ENCODE measurements around the gene HSPBP1.

Gene HSPBP1

DNA sequence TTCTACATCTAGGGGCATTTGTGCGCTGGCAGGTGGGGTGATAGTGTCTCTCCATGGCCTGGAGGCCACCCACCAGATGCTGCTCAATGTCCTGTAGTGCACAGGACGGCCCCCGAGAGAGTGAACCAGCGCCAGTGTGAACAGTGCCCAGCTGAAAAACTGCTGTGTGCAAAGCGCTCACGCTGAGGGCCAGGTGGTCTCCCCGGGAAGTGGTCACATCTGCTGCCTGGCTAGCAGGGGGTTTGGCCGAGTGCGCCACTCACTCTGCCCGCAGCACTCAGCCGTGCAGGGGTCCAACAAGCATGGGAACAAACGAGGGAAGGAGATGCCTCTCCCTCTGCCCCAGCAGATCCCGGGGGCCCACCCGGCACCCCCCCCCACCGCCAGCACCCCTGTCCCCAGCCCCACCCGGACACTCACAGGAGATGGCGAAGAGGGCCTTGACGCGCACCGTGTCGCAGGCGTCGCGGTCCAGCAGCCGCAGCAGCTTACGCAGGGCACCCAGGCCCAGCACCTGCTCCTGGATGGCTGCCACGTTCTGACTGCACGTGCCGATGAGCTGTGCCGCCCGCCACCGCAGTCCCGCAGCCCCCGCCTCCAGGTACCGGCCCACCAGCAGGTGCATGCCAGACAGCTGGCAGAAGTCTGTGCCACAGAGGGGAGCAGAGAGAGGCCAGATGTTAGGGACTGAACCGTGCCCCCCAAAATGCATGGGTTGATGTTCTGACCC, 5.8 kb downstream of the HSPBP1 start:
- no peak for DNase-seq

DNA sequence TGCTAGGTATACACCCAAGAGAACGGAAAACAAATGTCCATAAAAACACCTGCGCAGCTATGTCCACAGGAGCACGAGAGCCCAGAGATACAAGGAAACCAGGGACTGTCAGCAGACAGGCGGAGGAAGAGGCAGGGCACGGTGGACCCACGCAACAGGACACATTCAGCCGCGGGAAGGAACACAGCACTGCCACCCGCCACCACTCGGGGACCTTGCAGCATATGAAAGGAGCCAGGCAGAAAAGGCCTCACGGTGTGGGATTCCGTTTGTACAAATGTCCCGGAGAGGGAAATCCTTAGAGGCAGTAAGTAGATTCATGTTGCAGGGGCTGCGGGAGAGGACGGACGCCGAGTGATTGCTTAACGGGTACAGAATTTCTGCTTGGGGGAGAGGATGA, 7.8 kb downstream of the HSPBP1 start:
- no peak for DNase-seq

DNA sequence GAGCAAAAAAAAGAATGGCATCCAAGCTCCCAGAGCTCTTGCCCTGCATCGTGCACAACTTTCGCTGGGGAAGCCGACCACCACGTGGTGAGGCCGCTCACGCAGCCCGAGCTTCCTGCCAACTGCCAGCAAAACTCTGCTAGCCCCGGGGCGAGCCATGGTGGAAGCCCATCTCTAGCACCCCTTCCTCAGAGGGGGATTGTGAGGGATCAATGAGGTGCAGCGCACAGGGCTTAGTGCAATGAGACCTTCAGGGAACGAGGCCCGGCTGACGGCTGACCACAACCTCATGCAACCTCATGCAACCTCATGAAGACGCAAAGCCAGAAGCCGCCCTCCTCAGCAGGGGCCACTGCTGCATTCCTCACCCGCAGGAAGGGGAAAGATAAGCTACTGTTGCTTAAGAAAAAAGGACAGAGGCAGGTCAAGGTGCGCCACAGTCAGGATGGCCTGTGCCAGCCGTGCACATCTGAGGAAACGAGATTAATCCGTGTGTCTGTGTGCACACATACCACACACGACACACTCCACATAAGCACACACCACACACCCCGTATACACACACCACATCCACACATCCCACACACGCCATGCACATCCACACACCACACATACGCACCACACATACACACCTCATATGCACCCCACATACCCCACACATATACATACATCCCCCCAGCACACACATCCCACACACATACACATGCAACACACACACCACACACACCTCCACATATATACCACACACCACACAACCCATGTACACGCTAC, 9.6 kb downstream of the HSPBP1 start:
- no peak for DNase-seq

DNA sequence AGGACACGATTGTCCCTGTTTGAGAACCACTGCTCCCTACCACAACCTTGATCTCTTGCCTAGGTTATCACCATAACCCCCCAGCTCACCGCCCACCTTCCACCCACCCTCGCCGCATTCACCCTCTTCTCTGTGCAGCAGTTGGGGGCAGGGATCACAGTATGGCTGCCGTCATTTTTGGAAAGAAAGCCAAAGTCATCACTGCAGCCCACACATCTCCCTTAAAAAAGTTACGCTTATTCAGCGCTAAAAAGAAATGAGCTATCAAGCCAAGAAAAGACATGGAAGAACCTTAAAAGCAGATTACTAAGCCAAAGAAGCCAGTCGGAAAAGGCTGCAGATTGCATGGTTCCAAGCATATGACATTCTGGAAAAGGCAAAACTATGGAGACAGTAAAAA, 10.6 kb downstream of the HSPBP1 start:
- no peak for DNase-seq

DNA sequence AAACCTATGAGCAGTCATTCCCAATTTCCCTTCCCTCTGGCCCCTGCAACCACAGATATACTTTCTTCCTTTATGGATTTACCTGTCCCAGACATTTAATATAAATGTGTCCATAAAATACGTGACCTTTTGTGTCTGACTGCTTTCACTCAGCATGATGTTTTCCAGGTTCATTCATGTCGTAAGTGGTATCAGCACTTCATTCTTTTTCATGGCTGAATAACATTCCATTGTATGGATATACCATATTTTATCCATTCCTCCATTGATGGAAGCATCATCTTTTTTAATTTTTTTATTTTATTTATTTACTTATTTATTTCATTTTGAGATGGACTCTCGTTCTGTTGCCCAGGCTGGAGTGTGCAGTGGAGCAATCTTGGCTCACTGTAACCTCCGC, 13.1 kb downstream of the HSPBP1 start:
- DNase-seq, result no peak

DNA sequence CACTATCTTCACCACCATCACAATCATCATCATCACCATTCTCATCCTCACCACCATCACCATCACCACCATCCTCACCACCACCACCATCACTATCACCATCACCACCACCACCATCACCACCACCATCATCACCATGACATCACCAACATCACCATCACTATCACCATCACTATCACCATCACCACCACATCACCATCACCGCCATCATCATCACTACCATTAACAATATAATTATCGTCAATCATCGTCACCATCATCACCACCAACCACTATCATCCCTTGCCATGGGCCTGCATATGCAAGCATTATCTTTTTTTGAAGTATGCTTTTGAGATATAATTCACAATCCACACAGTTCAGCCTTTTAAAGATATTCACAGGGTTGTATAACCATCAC, 13.5 kb downstream of the HSPBP1 start:
- DNase-seq, result no peak

DNA sequence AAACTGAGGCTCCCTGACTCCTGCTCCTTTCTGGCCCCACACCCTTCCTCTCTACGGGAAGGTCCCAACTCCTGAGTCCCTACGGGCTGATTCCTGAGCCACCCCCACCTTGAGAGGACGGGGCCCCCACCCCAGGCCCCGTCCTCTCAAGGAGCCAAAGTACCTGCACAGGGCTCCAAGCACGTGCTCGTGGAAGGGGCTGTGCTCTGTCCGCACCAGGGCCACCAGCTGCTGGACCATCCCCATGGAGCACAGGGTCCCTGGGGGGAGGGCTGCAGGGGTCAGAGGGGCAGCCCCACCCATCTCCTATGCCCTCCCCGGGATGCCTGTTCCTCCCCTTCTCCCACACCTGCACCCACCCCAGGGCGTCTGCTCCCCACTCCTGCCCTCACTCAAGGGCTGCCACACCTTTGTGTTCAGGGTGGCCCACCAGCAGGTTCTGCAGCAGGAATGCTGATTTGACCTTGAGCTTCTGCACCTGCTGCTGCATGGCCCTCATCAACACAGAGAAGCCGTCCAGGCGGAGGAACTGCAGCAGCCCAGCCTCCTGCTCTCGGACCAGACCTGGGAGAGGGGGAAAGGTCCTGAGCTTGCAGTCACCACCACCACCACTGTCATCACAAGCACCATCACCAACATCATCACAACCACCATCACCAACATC, 14.1 kb downstream of the HSPBP1 start:
- DNase-seq, result no peak

DNA sequence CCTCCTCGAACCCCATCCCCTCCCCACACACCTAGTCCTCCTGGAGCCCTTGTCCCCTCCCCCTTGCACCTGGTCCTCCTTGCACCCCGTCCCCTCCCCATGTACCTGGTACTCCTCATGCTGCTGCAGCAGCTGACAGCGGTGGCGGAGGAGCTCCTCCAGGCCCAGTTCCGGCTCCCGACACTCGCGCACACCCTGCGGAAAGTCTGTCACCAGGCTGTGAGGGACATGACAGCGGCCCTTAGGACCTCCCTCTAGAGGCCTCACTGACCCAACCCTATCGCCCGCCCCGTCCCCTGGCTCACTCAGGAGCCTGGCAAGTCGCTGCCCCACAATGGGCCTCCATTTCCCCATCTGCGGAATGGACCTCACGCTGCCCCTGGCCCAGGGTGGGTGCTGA, 14.7 kb downstream of the HSPBP1 start:
- DNase-seq, result no peak

DNA sequence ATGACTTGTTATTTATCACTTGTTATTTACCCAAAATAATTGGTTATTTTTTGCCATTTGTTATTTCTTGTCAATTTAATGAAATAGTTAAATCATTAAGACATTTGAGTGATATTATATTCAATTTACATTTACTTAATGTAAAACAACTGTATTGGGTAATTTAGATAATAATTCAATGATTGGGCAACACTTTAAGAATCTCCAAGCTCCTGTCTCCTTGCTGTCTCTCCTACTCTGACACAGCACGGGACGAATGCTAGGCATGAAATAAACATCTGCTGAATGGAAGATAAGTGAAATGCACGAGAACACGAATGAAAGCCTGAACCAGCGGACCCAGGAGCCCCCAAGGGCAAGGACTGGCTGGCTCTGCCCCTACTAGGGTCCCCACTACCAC, 15.4 kb downstream of the HSPBP1 start:
- DNase-seq, result no peak

DNA sequence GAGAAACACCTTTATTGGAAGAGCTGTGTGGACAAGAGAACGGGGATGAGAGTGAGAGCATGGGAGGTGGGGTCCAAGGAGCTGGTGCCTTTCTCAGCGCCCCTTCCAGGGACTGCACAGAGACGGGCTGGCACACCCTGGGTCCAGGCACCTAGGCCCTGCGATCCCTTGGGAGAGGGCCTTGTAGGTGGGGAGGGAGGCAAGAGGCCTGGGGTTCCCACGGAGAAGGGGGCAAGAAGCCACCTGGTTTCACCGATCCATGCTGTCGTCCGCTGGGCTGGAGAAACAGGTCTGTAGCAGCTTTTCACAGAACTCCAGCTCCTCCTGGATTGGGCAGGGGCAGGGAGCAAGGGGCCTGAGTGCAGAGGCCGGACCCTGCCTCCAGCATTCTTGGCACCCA, 17.6 kb downstream of the HSPBP1 start:
- DNase-seq, result no peak

DNA sequence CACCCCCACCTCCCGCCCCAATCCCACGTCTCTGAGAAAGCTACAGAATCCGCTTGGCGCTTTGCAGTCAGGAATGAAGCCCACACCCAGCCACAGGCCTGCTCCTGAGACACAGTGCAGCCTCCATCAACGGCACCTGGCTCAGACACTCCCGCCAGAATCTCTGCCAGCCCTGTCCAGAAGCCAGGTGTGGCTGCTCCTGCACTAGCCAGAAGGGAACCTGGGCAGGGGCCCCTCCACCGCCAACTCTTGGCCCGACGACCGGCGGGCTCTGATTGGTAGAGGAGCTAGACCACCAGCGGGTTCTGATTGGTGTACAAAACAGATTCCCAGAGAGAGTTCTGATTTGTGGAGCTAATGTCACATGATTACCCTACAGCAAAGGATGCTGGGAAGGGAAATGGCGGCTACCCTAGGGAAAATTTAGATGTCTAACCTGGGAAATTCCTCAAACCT, 18.2 kb downstream of the HSPBP1 start:
- DNase-seq, result no peak

DNA sequence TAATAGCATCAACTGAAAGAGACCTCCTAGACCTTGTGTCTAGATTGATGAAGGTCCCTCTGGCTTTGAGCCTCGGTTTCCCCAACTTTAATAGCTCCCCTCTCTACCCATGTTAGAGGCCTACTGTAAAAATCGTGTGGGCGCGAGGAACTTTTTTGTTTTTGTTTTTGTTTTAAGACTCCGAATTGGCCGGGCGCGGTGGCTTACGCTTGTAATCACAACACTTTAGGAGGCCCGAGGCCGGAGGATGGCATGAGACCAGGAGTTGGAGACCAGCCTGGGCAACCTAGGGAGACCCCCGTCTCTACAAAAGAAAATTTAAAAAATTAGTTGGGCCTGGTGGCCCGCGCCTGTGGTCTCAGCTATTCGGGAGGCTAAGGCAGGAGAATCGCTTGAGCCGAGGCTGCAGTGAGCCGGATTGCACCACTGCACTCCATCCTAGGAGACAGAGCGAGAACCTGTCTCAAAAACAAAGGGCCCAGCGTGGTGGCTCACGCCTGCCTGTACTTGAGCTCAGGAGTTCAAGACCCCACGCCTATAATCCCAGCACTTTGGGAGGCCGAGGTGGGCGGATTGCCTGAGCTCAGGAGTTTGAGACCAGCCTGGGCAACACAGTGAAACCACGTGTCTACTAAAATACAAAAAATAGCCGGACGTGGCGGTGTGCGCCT, 20.2 kb downstream of the HSPBP1 start:
- DNase-seq, result no peak

DNA sequence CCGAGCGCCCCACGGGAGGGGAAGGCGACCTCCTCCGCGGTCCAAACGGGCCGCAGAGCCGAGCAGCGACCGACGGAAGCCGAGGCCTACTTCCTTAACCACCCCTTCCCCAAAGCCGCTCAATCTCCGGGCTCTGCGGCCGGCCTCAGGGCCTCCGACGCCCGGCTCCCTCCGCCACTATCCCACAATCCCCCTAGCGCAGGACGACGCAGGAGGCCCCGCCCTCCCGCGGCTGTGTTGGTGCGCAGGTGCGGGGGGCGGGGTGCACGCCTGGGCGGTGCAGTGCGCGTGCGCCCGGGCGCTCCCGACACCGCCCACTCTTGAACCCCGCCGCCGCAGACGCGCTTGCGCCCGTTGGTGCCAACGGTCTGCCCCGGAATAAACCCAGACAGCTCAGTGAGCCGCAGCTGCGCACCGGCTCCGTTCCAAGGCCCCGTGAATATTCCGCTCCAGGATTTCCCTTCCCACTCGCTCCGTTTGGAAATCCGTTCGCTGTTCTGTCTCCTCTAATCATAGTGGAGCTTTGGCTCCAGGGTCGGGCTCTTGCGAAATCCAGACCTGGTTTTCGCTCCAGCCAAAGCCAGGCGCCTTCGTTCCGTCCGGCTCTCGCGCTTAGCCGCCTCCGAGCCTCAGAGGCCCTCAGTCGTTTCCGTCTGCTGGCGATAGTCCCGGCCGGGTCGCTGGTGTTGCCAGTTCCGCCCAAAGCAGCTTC, 20.9 kb downstream of the HSPBP1 start, which contains the start of gene PPP6R1:
Gene PPP6R1, minus strand, starts transcription at position 190 of the 712 bp plus-strand sequence. CDS start 11,914 bp downstream, outside the sequence.
- DNase-seq, result peak; percentile 97

DNA sequence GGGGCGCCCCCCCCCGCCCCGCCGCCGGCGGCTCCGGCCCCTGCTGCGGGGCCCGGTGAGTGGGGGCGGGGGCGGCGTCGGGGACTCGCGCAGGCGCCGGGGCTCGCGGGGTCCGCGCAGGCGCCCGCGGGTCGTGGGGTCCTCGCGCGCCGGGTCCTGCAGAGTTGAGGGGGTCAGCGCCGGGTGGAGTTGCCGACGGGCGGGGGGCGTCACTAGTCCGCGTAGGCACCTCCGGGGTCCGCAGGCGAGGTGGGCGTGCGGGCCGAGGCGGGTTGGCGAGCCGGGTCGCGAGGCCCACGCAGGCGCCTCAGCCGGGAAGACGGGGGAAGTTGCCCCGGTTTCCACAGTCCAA, 21.5 kb downstream of the HSPBP1 start:
- DNase-seq, result no peak

DNA sequence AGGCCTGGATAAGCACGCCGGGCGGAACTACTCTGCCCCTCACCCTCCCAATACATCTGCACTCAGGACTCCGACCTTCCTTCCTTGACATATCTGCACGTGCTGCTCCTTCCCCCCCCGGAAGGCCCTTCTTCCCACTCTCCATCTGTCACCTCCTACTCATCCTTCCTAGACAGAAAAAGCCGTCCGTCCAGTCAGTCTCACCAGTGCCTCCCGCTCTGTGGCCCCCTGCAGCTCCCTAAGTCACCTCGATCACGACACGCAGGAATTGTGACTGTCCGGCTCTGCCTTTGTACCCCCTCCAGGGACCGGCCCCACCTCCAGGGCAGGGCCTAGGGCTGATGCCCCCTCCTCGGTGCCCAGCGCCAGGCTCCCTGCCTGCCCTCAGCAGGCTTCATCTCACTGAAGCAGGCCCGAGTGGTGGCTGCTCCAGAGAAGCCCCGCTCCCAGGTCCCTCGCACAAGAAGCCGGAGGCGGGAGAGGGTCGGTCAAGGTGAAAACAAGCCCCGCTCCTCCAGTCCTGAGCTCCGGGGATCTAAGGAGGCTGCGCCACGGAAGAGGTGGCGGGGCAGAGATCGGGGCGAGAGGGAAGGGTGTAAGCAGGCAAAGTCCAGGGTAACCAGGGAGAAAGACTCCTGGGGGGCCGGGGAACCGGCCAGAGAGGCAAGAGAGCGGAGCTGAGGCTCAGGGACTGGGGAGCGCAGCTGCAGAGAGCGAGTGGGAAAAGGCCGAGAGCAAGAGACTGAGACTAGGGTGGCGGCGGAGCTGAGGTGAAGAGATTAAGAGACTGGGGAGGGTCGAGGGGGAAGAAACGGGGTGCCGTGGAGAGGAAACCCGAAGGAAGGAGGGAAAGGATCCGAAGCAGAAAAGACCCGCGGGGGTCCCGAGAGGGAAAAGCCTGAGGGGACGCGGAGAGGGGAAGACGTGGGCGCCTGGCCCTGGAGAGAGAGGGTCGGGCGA, 22.2 kb downstream of the HSPBP1 start:
- no peak for DNase-seq

DNA sequence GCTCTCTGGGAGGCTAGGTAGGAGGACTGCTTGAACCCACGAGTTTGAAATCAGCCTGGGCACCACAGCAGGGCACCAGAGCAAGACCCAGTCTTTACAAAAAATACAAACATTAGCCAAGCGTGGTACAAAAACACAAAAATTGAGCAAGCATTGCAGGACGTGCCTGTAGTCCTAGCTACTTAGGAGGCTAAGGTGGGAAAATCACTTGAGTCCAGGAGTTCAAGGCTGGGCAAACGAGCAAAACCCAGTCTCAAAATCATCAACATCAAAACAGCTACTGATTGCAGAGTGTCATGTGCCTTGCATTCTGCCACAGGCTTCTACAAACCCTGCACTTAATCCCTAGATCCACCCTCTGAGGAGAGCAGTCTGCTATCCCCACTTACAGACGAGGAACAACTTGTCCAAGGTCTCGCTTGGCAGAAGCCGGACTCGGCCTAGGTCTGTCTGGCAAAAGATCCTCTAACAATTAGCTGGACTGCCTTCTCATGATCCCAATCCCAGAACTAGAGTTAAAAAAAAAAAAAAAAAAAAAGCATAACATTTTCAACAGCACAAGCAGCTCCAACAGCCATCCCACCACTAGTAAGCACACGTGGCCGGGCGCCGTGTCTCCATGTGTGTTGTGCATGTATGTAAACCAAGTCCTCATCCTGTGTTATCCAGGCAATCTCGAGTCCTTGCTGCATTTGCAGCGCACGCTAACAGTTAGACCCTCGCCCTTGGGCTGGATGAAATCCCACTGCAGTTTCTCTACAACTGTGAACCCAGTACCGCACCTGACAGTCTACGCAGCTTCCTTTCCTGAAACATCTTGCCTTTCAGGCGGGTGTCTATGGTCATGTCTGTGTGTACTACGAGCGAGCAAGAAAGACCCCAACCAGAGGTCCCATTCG, 23.1 kb downstream of the HSPBP1 start:
- no peak for DNase-seq

DNA sequence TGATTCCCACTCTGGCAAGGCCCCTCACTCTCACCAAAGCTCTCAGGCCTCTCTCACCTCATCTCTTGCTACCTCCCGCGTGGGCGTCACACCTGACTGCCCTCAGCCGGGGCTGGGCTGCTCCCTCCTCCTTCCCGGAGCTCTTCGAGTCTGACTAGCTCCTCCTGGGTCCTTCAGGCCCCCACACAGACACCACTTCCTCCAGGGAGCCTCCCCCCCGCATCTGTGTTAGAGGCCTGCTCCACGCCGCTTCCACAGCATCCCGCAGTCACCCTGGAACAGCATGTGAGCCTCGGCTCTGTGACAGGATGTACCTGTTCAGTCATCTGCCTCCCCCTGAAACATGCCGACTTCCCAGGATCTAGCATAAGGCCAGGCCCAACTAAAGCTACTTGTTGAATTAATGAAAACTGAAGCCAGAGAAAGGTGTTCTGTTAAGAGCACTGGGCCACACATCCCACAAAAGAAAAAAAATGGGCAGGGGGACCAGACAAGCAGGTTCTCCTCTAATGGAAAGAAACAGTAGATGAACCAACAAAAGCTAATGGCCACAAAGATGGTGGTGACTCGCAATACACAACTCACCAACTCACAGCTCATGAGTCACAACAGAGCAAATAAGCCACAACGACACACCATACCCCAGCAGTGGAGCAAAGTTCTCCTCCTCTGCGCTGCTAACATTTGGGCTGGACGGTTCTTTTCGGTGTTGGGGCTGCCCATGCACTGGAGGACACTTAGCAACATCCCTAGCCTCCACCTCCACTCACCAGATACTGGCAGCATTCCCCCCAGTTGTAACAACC, 24.1 kb downstream of the HSPBP1 start:
- no peak for DNase-seq

DNA sequence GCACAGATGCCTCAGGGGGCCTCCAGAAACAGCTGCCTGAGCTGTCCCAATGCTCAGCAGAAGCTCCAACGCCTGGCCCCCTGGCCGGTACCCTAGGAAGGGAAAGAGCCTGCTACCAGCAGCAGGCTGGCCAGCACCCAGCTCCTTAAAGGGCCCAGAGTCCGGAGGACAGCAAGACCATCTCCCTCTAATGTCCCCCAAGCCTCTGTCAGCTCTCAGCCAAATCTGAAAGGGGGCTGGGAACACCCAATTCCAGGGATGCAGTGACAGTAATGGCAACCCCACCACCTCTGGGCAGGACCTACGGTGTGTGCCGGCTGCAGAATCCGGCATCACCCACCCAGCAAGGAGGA, 25.3 kb downstream of the HSPBP1 start:
- DNase-seq, result no peak

DNA sequence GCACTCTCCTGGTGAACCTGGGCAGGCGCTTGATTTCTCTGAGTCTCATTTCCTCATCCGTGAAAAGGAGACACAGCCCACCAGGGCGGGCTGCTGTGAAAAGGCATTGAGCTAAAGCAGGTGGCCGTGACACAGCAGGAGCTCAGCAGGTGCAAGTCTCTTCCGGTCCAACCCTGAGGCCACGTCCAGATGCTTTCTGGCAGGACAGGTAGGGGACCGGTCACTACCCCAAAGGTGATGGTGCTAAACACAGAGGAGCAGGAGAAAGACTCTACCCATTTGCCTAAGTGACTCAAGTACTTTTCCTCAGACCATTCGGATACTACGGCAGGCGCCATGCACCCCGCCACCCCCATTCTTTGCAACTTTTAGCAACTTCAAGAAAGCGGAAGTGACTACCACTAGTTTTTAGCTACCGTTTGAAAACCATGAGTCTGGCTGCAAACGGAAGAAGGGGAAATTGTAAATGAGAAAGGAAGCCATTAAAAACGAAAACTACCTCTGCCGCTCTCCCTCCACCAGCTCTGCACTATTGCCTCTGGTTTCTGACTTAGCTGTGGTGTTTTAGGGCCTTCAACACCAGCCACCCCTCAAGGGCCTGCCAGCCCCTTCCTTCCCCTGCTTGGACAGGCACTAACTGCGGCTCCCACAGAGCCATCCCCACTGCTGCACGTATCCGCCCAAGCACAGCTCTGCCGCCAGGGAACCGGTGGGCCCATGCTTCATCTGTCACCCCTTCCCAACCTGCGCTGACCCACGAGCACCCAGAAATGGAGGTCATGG, 25.9 kb downstream of the HSPBP1 start:
- no peak for DNase-seq

Measured in amniotic stem cell (primary cell).